G401 (cell line): ENCODE results near the gene GOT1. TPM values are rescaled to one million over a fixed set of nuclear protein-coding genes. Genes with fewer than 3 reads are reported as not detected.

Experiments
- DNase-seq: peaks from one replicate; pipeline ENCODE4 v3.0.0-alpha.2; 2015; ENCODE audit warnings: low spot score
- in situ Hi-C: cut with HindIII; loops from 2 replicates; pipeline ENCODE4 v1.10.0; 2016; ENCODE audit warnings: low sequenced_read_pairs, mixed read lengths
- total RNA-seq: library from RNA; depleted of rRNA; stranded (reverse); fragments of >200 nt; shearing (Covaris generic); gene quantifications from 2 replicates; pipeline ENCODE4 v1.2.3, GENCODE V29; 2014

The GOT1 gene
- total RNA-seq, 1 experiment from 2014 or later, result 18.0 TPM

DNA sequence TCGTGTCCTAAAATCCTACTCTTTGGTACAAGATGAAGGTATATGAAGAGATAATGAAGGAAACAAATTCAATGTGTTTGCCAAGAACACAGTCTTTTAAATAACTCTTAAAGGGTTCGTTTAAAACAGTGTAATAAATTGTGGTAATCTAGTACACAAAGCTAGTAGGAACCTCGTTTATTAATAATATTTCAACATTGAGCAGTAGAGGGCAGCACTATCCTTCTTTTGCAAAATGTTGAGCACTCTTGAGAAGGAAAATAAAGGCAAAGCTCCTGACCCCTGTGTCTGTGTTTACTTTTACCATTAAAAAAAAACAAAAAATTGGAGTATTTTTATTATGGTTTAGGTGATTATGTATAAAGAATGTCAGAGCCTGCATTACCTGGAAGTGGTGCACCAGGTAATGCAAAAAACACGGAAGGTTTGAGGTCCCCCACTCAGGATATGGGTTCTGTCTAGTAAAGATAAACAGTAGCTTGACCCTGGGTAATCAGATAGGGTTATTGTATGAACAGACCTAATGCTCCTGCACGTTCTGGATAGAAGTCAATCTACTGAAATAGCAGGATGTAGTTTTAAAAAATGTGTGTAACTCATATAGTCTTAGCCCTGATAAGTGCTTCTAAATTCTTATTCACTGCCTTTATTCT lies 5.7 kb upstream of the GOT1 start:
- DNase-seq, result peak; percentile 86
- in situ Hi-C loops, result no loop called here

DNA sequence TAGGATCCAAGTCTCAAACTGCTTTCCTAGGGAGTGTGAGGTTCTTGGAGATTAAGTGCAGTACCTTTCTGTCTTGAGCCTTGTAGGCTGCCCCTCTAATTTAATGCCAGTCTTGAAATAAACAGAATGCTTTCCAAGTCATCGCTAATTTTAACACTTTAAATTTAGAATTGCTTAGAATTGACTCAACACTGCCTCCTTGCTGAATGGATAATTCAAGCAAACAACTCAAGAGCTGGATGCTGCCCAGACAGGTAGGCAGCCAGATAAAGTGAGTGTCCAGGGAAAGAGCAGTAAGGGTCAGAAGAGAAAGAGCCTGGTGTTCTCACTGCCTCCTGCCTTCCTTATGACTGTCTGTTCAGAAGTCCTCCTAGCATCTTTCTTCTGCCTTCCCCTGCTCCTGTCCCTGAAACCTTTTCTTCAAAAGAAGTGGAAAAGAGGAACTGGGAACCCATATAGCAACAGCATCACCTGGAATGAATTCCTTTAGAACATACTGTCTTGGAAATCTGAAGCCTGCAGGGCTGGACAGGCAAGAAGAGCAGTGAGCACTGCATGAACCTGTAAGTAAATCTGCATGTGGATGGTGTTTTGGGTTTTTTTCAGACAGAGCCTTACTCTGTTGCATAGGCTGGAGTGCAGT lies 3.1 kb upstream of the GOT1 start:
- in situ Hi-C loops, result no loop called here

DNA sequence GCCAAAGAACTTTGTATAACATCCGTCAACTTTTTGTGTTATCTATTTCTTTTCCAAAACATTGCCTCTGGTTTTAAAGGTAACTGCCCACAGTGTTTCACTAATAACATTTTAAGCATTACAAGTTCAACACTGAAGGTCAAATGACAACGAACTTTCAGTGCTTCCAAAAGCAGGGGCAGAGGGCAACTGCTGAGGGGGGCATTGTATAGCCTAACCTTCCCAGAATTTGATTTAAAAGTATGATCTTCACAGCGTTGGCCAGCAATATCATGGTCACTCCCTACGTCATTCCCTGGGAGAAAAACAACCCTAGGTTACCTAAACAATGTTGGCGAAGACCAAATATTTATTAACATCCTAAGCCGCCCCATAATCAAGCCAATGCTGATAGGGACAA lies 2.5 kb upstream of the GOT1 start:
- DNase-seq, result no peak
- in situ Hi-C loops, result no loop called here

More for the DNA sequence above, 3.1 kb upstream of the GOT1 start:
- DNase-seq, result peak; percentile 73

DNA sequence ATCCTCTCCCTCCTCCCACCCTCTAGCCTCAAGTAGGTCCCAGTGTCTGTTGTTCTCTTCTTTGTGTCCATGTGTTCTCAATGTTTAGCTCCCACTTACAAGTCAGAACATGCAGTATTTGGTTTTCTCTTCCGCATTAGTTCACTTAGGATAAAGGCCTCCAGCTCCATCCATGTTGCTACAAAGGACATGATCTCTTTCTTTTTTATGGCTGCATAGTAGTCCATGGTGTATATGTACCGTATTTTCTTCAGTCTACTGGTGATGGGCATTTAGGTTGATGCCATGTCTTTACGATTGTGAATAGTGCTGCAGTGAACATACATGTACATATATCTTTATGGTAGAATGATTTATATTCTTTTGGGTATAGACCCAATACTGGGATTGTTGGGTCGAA lies 1.6 kb upstream of the GOT1 start:
- no peak for DNase-seq
- in situ Hi-C loops, result no loop called here

DNA sequence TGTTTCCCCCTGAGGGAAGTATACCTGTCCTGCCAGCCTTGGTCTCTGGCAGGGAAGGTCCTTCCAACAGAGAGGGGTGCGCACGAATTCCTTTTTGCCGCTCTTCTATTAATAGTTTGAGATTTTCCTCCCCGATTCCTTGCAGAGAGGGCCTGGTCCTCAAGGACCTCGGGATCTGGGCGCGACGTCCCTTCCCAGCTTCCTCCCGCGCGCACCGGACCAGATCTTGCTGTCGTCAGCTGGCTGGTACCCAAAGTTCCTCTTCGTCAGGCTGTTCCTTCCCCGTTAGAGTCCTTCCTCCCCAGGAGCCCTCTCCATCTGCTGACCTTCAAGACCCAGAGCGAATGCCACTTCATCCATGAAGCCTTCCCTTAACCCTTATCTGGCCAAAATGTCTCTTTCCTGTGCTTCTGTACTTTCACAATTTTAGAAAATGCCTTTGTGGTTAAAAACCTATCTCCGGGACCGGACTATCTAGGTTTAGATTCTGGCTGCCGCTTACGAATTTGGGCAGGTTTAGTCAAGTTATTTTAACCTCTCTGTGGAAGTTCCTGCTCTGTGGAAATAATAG lies 851 bp upstream of the GOT1 start:
- in situ Hi-C loops, result no loop called here
- DNase-seq, result peak; percentile 94

DNA sequence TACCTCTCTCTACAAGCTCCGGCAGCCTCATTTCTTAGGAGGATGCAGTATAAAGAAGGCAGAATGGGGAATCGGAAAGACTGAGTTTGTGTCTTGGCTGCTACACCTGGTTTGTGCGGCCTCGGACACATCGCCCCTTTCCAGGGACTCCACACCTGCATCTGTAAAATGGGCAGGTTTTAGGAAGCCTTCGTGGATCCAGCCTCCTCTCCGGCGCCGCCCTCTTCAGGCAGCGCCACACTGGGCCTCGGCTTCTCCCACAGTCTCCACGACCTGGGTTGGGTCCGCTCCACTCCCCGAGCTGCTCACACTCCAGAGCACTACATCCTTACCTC lies 341 bp downstream of the GOT1 start:
- in situ Hi-C loops, result no loop called here
- DNase-seq, result no peak

DNA sequence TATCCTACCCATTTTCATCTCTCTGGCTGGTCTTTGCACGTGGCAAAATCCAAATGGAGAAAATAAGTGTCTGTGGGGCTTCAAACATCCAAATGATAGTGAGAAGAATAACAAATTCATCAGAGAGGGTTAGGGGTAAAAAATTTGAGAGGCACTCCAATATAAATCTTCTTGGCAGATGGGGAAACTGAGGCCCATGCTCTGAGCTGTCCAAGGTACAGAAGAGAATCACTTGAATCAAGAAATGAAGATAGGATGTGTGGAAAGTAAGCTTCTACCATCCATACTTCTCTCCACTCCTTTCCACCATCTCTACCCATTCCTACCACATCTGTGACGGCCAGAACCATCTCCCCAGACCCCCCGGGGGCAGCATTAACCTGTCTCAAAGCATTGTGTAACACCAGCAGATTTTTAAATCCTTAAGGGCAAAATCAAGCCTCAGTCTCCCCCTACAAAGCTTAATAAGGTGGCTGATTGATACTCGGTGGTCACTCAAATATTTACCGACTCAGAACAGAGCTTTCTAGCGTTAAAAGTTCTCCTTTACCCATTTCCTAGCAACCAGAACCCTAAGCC lies 818 bp downstream of the GOT1 start:
- no peak for DNase-seq
- in situ Hi-C loops, result no loop called here

DNA sequence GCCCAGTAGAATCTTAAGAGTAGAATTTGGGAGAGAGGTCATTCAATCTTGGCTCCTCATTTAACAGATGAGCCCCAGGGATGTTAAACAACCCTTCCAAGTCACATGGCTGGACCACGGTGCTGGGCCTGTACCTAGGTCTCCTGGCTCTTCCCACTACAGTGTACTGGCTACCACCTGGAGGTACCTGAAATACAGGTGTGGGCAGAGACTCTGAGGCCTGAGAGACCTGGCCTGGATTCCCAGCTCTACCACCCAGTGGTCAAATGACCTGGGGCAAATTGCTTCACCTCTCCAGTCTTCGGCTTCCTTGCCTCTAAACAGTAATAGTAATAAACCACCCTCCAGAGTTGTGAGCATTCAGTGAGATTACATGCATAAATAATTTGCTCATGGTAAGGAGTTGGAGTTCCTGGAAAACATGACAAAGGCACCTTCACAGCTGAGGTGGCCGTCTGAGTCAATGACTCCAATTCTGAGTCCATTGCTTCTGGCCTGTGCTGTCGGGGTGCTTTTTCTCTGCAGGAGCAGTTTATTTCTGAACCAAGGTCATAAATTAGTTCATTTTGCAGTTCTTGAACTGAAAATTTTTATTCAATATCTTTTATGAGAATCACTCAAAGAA lies 2.7 kb downstream of the GOT1 start:
- DNase-seq, result no peak
- in situ Hi-C loops, result no loop called here

DNA sequence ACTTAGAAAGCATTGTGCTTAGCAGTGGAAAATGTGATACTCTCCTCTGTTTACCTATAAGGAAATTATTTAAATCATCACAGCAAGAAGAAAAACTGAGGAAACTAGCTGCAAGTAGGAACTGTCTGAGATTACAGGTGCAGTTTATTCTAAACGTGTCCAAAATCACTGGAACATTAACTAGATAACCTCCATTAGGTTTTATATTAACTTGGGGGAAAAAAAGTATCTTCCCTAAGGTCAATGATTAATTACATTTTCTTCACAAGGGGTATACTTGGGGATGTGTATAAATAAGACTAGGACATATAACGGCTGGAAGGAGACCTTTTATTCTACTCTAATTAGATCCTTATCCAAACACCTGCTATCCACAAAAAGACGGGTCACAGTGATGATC lies 3.7 kb downstream of the GOT1 start:
- no peak for DNase-seq
- in situ Hi-C loops, result no loop called here

DNA sequence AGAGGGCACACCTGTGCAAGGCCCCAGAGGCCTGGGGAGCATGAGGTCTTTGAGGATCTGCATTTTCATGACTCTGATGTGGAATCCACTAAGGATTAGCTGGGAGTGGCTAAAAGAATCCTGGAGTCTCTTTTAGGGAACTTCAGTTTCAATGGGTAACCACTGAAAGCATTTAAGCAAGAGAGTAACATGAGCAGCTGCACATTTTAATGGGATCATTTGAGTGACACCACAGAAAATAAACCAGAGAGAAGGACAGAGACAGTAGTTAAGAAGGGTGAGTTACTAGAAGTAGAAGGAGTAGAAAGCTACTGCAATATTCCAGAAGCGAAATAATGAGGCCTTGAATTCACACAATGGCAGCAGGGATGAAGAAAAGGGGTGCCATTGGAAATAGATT lies 5.2 kb downstream of the GOT1 start:
- DNase-seq, result no peak
- in situ Hi-C loops, result no loop called here

DNA sequence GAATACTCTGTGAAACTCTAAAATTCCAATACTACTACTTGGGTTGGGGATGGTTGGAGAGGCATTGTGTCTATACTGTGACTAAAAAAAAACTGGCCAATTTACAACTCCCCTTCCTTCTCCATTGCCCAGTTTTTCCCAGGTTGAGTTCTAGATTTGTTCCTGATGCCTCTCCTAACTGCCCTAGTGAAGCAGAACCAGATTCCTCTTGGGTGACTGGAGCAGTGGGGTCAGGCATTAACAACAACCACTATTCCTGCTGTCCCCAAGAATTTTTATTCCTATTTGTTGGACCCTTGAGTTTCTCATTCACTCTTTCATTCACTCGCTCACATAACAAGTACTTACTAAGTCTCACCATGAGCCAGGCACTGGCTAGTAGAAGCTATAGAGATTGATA lies 5.8 kb downstream of the GOT1 start:
- in situ Hi-C loops, result no loop called here

DNA sequence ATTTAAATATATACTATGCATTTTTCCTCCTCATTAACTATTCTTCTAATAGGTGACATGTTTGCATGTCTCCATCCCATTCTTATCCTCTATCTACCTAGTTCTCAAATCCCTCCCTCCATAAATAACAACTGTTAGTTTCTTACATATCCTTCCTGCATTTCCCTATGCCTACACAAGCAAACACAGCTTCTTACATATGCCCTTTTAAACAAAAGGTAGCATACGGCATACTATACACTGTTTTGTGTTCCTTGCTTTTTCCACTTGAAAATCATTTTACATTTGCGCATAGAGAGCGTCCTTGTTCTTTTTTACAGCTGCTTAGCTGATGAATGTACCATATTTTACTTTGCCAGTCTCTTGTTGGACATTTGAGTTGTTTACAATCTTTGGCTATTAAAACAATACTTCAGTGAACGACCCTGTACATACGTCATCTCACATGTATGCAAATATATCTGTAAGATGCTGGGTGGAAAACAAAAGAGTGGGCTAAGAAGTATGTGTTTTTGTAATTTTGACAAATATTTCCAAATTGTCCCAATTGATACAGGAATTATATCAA lies 7.8 kb downstream of the GOT1 start:
- in situ Hi-C loops, result no loop called here
- no peak for DNase-seq

More for the DNA sequence above, 5.8 kb downstream of the GOT1 start:
- DNase-seq, result no peak

DNA sequence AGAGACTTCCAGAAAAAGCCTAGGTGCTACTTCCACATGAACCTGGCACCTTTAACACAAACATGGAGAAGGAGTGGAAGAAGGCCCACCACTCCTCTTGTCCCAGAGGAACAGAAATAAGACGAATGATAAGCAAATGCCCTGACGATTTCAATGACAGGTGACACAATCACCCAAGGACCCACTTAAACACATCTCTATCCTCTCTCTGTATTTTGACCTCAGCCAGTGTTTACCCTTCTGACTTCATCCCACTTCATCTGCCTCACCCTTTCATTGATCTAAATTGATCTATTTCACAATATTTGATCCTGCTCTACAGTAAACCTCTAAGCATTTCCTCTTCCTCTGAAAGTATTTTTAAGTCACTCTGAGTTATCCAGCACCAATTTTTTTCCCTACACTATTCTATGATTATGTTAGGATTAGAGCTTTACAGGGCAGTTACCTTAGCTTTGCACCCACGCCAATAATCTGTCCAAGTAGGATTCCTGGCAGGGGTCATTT lies 9.1 kb downstream of the GOT1 start:
- DNase-seq, result no peak
- in situ Hi-C loops, result no loop called here

DNA sequence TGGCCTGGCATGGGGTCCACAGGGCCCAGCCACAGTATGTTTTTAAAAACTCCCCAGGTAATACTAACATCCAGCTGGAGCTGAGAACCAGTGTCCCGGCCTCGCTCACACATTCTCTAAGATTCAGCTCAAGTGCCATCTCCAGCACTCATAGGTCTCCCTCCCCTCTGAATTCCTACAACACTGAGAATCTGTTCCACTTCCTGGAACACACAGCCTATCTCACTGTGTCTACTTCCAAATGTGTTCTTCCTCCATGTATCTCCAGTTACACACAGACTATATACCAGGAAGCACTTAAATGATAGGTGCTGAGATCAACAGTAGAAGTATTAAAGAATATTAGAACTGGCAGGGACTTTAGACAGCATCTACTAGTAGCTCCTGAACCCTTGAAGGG lies 10.7 kb downstream of the GOT1 start:
- in situ Hi-C loops, result no loop called here
- DNase-seq, result no peak

DNA sequence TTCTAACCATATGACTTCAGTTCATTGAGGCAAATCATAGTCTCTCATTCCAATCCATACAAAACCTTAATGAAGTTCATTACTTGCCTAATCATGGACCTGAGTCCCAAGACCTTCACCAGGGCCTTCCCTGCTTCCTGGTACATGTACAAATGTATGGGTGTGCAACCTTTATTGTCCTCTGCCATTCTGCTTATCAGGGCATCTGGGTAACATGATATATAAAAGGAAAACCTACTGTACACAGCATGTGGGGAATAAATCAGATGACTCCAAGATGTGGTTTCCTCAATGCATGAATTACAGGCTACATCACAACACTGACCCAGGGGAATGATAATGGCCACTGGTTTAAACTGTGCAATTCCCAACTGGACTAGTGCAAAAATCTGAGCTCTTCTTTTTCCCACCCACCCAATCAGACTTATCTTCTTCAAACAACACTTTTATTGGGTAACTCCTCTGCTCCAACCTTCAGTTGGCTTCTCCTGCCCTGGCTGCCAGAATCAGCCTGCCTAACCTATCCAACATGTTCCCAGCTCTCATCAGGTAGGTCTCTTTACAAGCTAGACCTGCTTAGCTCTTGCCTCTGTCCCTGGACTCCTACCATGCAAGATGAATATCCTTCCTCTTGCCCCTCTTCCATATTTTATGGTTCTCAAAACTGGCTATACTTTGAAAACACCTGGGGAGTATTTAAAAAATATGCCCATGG lies 11.4 kb downstream of the GOT1 start:
- in situ Hi-C loops, result no loop called here
- DNase-seq, result no peak

DNA sequence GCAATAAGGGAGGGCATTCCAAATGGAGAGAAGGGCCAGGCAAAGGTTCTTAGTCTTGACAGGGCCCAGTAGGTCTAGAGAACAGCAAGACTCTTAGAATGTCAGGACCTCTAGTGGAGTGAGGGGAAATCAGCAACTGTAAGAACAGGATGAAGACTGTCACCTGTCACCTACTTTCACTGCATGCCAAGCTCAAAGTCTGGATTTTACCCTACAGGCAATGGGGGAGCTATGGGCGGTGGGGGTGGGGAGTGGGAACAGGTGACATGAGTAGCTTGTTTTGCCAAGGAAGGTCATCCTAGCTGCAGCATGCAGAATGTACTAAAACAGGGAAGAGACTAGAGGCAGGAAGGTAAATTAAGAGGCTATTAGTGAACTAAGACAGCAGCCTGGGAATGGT lies 18.3 kb downstream of the GOT1 start:
- DNase-seq, result no peak
- in situ Hi-C loops, result no loop called here

DNA sequence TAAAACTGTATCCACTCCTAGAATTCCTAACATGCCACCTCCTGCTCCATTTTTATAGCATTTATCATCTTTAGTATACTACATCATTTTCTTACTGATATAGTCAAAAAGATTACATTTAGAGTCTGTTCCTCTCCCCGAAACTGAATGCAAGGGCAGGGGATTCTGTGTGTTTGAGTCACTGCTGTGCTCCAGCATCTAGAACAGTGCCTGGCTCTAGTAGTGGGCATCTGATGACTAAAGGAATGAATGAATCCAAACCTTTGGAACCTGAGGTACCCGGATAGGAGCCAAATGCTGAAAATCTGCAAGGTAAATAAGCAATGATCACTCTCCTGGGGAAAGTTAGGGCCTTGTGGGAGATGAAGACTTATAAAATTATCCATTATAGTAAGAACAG lies 18.9 kb downstream of the GOT1 start:
- in situ Hi-C loops, result no loop called here

DNA sequence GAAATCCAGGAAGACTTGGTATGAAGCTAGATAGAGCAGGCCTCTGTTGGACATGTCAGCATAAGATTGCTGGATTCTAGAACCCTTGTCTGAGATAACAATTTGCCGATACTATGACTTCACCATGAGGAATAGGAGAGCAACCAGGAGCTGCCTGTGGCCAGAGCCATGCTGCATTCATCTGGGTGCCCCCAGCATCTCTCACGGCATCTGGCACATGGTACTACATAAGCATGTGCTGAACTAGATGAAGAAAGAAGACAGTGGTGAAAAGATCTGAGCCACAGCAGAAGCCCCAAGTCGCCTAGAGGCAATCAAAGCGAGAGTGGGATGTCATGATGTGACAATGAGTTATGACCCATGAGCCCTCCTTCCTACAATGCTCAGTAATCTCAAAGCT lies 19.5 kb downstream of the GOT1 start:
- in situ Hi-C loops, result no loop called here
- no peak for DNase-seq

More for the DNA sequence above, 18.9 kb downstream of the GOT1 start:
- no peak for DNase-seq

DNA sequence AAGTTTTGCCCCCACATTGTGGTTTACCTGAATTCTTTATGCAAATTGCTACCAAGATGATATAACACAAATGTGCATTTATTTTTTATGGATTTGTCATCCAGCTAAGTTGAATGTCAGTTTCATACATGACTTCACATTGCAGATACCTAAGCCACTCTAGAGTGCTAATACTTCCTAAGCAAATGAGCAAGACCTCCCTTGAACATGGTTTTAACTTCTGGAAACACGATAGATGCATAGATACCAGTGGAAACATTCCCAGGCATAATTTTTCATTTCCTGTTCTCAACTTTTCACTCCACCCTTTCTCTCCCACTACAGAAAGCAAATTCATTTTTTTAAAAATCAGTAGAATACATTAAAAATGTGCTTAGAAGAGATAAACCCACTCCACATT lies 20.3 kb downstream of the GOT1 start:
- DNase-seq, result no peak
- in situ Hi-C loops, result no loop called here
